ENCODE results near the gene TGFB1I1.
"Not testable (repeated sequence)": the region's sequence is repeated elsewhere in the genome, so short reads cannot be mapped to it uniquely, and the experiment has no call there.

TGFB1I1 gene

GRCh38 chr16:31501226-31501965 lies 29.4 kb downstream of the TGFB1I1 start:
- POLR2A ChIA-PET: no interaction called here

GRCh38 chr16:31501966-31502348 lies 30.0 kb downstream of the TGFB1I1 start:
- no peak for DNase-seq (ENCODE audit: extremely low spot score)
- CTCF ChIA-PET: interaction anchor here (1.2 to 1.6 kb wide), 2 partner anchors 20 to 22 kb away, joined by 3 read pairs; no protein-coding TSS in a partner anchor
- POLR2A ChIA-PET: no interaction called here
- TF ChIP-seq, protein P1, sequence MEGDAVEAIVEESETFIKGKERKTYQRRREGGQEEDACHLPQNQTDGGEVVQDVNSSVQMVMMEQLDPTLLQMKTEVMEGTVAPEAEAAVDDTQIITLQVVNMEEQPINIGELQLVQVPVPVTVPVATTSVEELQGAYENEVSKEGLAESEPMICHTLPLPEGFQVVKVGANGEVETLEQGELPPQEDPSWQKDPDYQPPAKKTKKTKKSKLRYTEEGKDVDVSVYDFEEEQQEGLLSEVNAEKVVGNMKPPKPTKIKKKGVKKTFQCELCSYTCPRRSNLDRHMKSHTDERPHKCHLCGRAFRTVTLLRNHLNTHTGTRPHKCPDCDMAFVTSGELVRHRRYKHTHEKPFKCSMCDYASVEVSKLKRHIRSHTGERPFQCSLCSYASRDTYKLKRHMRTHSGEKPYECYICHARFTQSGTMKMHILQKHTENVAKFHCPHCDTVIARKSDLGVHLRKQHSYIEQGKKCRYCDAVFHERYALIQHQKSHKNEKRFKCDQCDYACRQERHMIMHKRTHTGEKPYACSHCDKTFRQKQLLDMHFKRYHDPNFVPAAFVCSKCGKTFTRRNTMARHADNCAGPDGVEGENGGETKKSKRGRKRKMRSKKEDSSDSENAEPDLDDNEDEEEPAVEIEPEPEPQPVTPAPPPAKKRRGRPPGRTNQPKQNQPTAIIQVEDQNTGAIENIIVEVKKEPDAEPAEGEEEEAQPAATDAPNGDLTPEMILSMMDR (IDR thresholded peaks at IDR 0.05; ENCODE audit: control extremely low read depth, extremely low read depth, low read depth, missing control alignments): no peak

More at GRCh38 chr16:31501226-31501965, 29.4 kb downstream of the TGFB1I1 start:
- no peak for DNase-seq (ENCODE audit: extremely low spot score)
- TF ChIP-seq, protein P1 (IDR thresholded peaks at IDR 0.05; ENCODE audit: control extremely low read depth, extremely low read depth, low read depth, missing control alignments): no peak
- CTCF ChIA-PET: interaction anchor here (0.9 to 3.4 kb wide), 3 partner anchors 13 to 367 kb away, joined by 3 to 9 read pairs (median 8); partner anchors contain the start of gene ARMC5

GRCh38 chr16:31502981-31503380 lies 31.0 kb downstream of the TGFB1I1 start:
- DNase-seq (ENCODE audit: extremely low spot score): no peak
- ChIA-PET POLR2A (no interaction called here), CTCF (interaction anchor here (0.8 to 1.6 kb wide), 5 partner anchors 18 to 362 kb away, joined by 3 to 4 read pairs (median 3); no protein-coding TSS in a partner anchor)
- TF ChIP-seq, protein P1 (IDR thresholded peaks at IDR 0.05; ENCODE audit: control extremely low read depth, extremely low read depth, low read depth, missing control alignments): no peak

DNA sequence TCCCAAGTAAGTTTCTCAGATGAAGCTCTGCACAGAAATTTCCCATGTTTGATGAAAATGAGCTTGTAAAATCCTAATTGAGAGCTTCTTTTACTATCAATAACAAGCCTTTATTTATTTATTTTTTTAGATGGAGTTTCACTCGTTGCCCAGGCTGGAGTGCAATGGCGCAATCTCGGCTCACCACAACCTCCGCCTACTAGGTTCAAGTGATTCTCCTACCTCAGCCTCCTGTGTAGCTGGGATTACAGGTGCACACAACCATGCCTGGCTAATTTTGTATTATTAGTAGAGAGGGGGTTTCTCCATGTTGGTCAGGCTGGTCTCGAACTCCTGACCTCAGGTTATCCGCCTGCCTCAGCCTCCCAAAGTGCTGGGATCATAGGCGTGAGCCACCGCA lies 31.6 kb downstream of the TGFB1I1 start:
- CTCF ChIA-PET: interaction anchor here (0.7 to 1.6 kb wide), 5 partner anchors 18 to 361 kb away, joined by 3 to 4 read pairs (median 3); partner anchors contain the start of gene ARMC5
- POLR2A ChIA-PET; DNase-seq (ENCODE audit: extremely low spot score): not testable (repeated sequence)

GRCh38 chr16:31504159-31504558 lies 32.2 kb downstream of the TGFB1I1 start:
- CTCF ChIA-PET: interaction anchor here (1.4 kb wide), 1 partner anchor 44 kb away, joined by 4 read pairs; no protein-coding TSS in a partner anchor
- TF ChIP-seq, protein P1 (IDR thresholded peaks at IDR 0.05; ENCODE audit: control extremely low read depth, extremely low read depth, low read depth, missing control alignments): no peak
- POLR2A ChIA-PET: no interaction called here
- DNase-seq (ENCODE audit: extremely low spot score): no peak

DNA sequence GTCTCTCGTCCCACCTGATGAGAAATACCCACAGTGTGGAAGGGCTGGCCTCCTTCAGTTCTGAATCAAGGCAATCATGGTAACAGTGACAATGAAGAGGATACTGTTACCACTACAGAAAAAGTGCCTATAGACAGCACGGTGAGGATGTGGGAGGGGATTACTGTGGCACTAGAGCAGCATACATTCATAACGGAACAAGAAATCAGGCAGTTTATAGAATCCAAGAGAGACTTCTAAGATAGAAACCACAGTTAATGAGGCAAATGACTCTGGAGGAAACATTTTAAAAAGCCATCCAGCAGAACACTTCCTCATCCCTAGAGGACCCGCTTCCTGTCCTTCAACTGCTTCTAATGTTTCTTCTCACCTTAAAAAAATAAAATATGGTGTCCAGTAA lies 33.5 kb downstream of the TGFB1I1 start:
- POLR2A ChIA-PET: no interaction called here
- DNase-seq (ENCODE audit: extremely low spot score): no peak
- CTCF ChIA-PET: no interaction called here

More for the DNA sequence above, 33.5 kb downstream of the TGFB1I1 start:
- TF ChIP-seq, protein P1 (IDR thresholded peaks at IDR 0.05; ENCODE audit: control extremely low read depth, extremely low read depth, low read depth, missing control alignments): no peak

Measured in GM10248 (cell line).